GM12878 (cell line): ENCODE results near the gene MYOD1. TPM values are rescaled to one million over a fixed set of nuclear protein-coding genes. Genes with fewer than 3 reads are reported as not detected.

Experiments
- ATAC-seq: fragments of 200-7000 bp; cut with Tn5 transposase; 3 replicates; pipeline ENCODE4 v1.9.1; 2020; ENCODE audit warnings: mild to moderate bottlenecking, moderate library complexity
- BruUV-seq: library from RNA; stranded (reverse); fragments of 400-500 nt; replicated peaks from 2 replicates; lab custom pipeline; 2021; lab: Mats Ljungman, UMichigan
- CTCF ChIA-PET: fragments of 300-600 bp; sonication (Branson Sonifier 250); formaldehyde crosslinking; extraction: SDS; loops from one replicate; lab custom pipeline; 2021; ENCODE audit warnings: inconsistent platforms; lab: Yijun Ruan, JAX
- POLR2A ChIA-PET: fragments of 350-600 bp; formaldehyde crosslinking; extraction: SDS; loops from one replicate; lab custom pipeline; 2021; ENCODE audit warnings: inconsistent platforms; lab: Charles Lee
- RAD21 ChIA-PET: fragments of 300-600 bp; sonication (Branson Sonifier 250); formaldehyde crosslinking; loops from one replicate; lab custom pipeline; 2023; ENCODE audit warnings: antibody characterized with exemption; ENCODE audit not compliant: unreplicated experiment; lab: Charles Lee
- SMC1A ChIA-PET: fragments of 300-600 bp; sonication (Branson Sonifier 250); formaldehyde crosslinking; loops from one replicate; lab custom pipeline; 2023; ENCODE audit not compliant: unreplicated experiment, uncharacterized antibody; lab: Charles Lee
- DNase-seq: peaks from one replicate; pipeline ENCODE4 v3.0.0-alpha.2; 2011; ENCODE audit warnings: low read depth, low spot score
- FAIRE-seq: peaks from 3 replicates; lab custom pipeline; 2011; peaks lifted over from hg19 to GRCh38; lab: Jason Lieb, UNC
- H2AFZ ChIP-seq: 2 replicates; pipeline ENCODE4 v1.6.0; 2011; ENCODE audit warnings: low read depth, low read length, control low read depth; ENCODE audit not compliant: control insufficient read depth
- H3K27ac ChIP-seq: 2 replicates; pipeline ENCODE4 v1.5.1; 2011; ENCODE audit warnings: control low read depth; ENCODE audit not compliant: control insufficient read depth, insufficient read depth
- H3K27me3 ChIP-seq, 2 experiments: replicated peaks in 1 of 2; 2 replicates each; pipeline versions ENCODE4 v1.6.0 to v1.6.1; 2011; ENCODE audit warnings: low read length in 1 of 2; ENCODE audit not compliant: control insufficient read depth in 2 of 2, insufficient read depth in 2 of 2
- H3K36me3 ChIP-seq, 2 experiments: 2 replicates each; pipeline ENCODE4 v1.5.1; 2011; ENCODE audit warnings: low read length in 1 of 2; ENCODE audit not compliant: control insufficient read depth in 2 of 2, insufficient read depth in 2 of 2
- H3K4me1 ChIP-seq: 2 replicates; pipeline ENCODE4 v1.6.1; 2011; ENCODE audit warnings: mild to moderate bottlenecking, low read length, moderate library complexity, mixed read lengths; ENCODE audit not compliant: control insufficient read depth, insufficient read depth
- H3K4me2 ChIP-seq: 2 replicates; pipeline ENCODE4 v1.6.0; 2011; ENCODE audit warnings: control low read depth; ENCODE audit not compliant: control insufficient read depth, insufficient read depth
- H3K4me3 ChIP-seq: fragments of 200-600 bp; sonication (generic); 2 replicates; pipeline ENCODE4 v1.5.1; 2016
- H3K79me2 ChIP-seq: 2 replicates; pipeline ENCODE4 v1.6.0; 2011; ENCODE audit warnings: low read length; ENCODE audit not compliant: control insufficient read depth, insufficient read depth
- H3K9ac ChIP-seq: 2 replicates; pipeline ENCODE4 v1.8.0; 2011; ENCODE audit warnings: low read length, control low read depth, mixed read lengths; ENCODE audit not compliant: control insufficient read depth, insufficient read depth
- H3K9me3 ChIP-seq: replicated peaks from 3 replicates; pipeline ENCODE4 v1.5.1; 2011; ENCODE audit warnings: mild to moderate bottlenecking, low read length; ENCODE audit not compliant: control insufficient read depth, insufficient read depth
- H4K20me1 ChIP-seq: 2 replicates; pipeline ENCODE4 v1.6.0; 2011; ENCODE audit not compliant: control insufficient read depth, insufficient read depth
- CUX1 ChIP-seq: IDR thresholded peaks from 2 replicates; pipeline ENCODE4 v1.6.1; 2012; ENCODE audit warnings: improper control_type of control experiment, low read depth, low read length; ENCODE audit not compliant: insufficient replicate concordance
- E4F1 ChIP-seq: fragments of 450-650 bp; IDR thresholded peaks from 2 replicates; pipeline ENCODE4 v1.6.1; 2018; ENCODE audit warnings: borderline replicate concordance, mild to moderate bottlenecking; ENCODE audit not compliant: partially characterized antibody
- EGR1 ChIP-seq, 2 experiments: IDR thresholded peaks; 1 replicate in 1 of 2; 2 replicates in 1 of 2; pipeline ENCODE4 v1.6.1; 2011 to 2012; ENCODE audit warnings: low read depth in 2 of 2, low read length in 2 of 2, borderline replicate concordance in 1 of 2, mild to moderate bottlenecking in 1 of 2, moderate library complexity in 1 of 2
- FOXM1 ChIP-seq: IDR thresholded peaks from 2 replicates; pipeline ENCODE4 v1.6.1; 2012; ENCODE audit warnings: low read depth, mild to moderate bottlenecking, inconsistent platforms, low read length, moderate library complexity
- GABPA ChIP-seq: IDR thresholded peaks from 2 replicates; pipeline ENCODE4 v1.6.1; 2014; ENCODE audit warnings: antibody characterized with exemption, low read depth, mild to moderate bottlenecking, inconsistent platforms
- IKZF2 ChIP-seq, 2 experiments: fragments of 450-650 bp; IDR thresholded peaks; 2 replicates each; pipeline ENCODE4 v1.6.1; 2017; ENCODE audit warnings: mild to moderate bottlenecking in 2 of 2, moderate library complexity in 2 of 2
- RB1 ChIP-seq: fragments of 450-650 bp; formaldehyde crosslinking; IDR thresholded peaks from 2 replicates; pipeline ENCODE4 v1.6.1; 2017; ENCODE audit warnings: mild to moderate bottlenecking, borderline replicate concordance
- SREBF2 ChIP-seq: IDR thresholded peaks from 2 replicates; pipeline ENCODE4 v1.6.1; 2012; ENCODE audit warnings: mild to moderate bottlenecking, low read length
- STAT1 ChIP-seq: fragments of 450-650 bp; conservative IDR thresholded peaks from 2 replicates; pipeline ENCODE4 v1.6.1; 2014; ENCODE audit warnings: antibody characterized with exemption, mild to moderate bottlenecking
- TCF7 ChIP-seq: IDR thresholded peaks from 2 replicates; pipeline ENCODE4 v1.6.1; 2014; ENCODE audit warnings: antibody characterized with exemption, borderline replicate concordance
- YY1 ChIP-seq: IDR thresholded peaks from 2 replicates; pipeline ENCODE4 v1.6.1; 2011; ENCODE audit warnings: low read depth, mild to moderate bottlenecking, low read length
- ZNF274 ChIP-seq: IDR thresholded peaks from one replicate; pipeline ENCODE4 v1.8.0; 2011; ENCODE audit not compliant: insufficient read length, insufficient read depth
- ZNF687 ChIP-seq: fragments of 450-650 bp; IDR thresholded peaks from 2 replicates; pipeline ENCODE4 v1.6.1; 2017; ENCODE audit warnings: mild to moderate bottlenecking, moderate library complexity
- WGBS: methylation state at CpG from one replicate; pipeline ENCODE4 v1.1.6; 2016; ENCODE audit warnings: low lambda C conversion rate; ENCODE audit not compliant: insufficient replicate concordance, insufficient coverage; ENCODE audit errors: missing lambda C conversion rate; 5-methylcytosine and 5-hydroxymethylcytosine counted together
- in situ Hi-C: fragments of 300-500 bp; cut with MboI; formaldehyde crosslinking; loops from 9 replicates; pipeline ENCODE4 v1.14.3; 2018; ENCODE audit warnings: mixed read lengths
- intact Hi-C: fragments of 100-400 bp; cut with micrococcal nuclease; formaldehyde crosslinking; loops from one replicate; pipeline ENCODE4 v1.14.2; 2022; ENCODE audit not compliant: unreplicated experiment
- polyA plus RNA-seq, 11 experiments: library from polyadenylated mRNA; depleted of rRNA in 4 of 11; unstranded in 6 of 11; stranded (reverse) in 5 of 11; fragments of >200 nt; fragmentation: Nextera tagmentation in 4 of 11; fragmentation: Illumina TruSeq in 1 of 11; extraction: Ambion mirVana in 4 of 11; extraction: Trizol in 1 of 11; gene quantifications; 1 replicate in 1 of 11; 2 replicates in 10 of 11; pipeline versions ENCODE4 v1.2.1 to v1.2.3, GENCODE V29; 2011 to 2016; ENCODE audit warnings: inconsistent platforms in 2 of 11, missing spikeins in 2 of 11, low read depth in 1 of 11
- total RNA-seq, 4 experiments: library from RNA; depleted of rRNA in 3 of 4; stranded (reverse); fragments of >200 nt in 3 of 4; fragmentation: Illumina TruSeq in 1 of 4; extraction: Trizol in 1 of 4; gene quantifications; 2 replicates each; pipeline versions ENCODE4 v1.2.1 to v1.2.3, GENCODE V29; 2013 to 2021

The MYOD1 gene
- total and polyA plus RNA-seq, 10 of the 15 experiments (the other 5 are each of a cell fraction or from before 2014, with no cell fraction given) = not detected

GRCh38 chr11:17767301-17767885 is 48.0 kb downstream of the MYOD1 start:
- Histone ChIP-seq H3K79me2 (no peaks in the 10 kb centered on the region), H3K4me2 (no peak overlapping the region), H3K27me3 (no peaks in the 10 kb centered on the region), H3K4me1 (no peaks in the 10 kb centered on the region), H3K9me3 (no peaks in the 10 kb centered on the region), H3K36me3 (no peaks in the 10 kb centered on the region), H2AFZ (no peak overlapping the region), H4K20me1 (no peaks in the 10 kb centered on the region), H3K9ac (no peak overlapping the region), H3K27ac (no peak overlapping the region), H3K4me3 (no peak overlapping the region)
- ChIA-PET RAD21 (interaction anchor here (1.5 kb wide), 1 partner anchor 36 kb away, joined by 3 read pairs; no protein-coding TSS in a partner anchor), SMC1A (no interaction called here), CTCF (interaction anchor here (1.1 kb wide), 1 partner anchor 211 kb away, joined by 5 read pairs; no protein-coding TSS in a partner anchor), POLR2A (no interaction called here)
- intact Hi-C loops = no loop called here
- ATAC-seq (no peak), FAIRE-seq (no peak), DNase-seq (no peak)
- in situ Hi-C loops = no loop called here
- BruUV-seq = no TSS peak
- WGBS = 20% methylated on average over 7 of the region's 7 CpGs
- TF ChIP-seq RB1 (no peak), ZNF687 (no peak), STAT1 (no peak), GABPA (no peak), CUX1 (no peak), FOXM1 (no peak), YY1 (no peak), ZNF274 (no peak), IKZF2 (IDR thresholded peaks at IDR 0.05) (no peak), TCF7 (no peak), SREBF2 (no peak), E4F1 (no peak), EGR1 (IDR thresholded peaks at IDR 0.05; ENCODE audit: borderline replicate concordance in 1 of 2, low read depth in 2 of 2, low read length in 2 of 2) (no peak)
